ENCODE data around the gene SIPA1L2.

DNA sequence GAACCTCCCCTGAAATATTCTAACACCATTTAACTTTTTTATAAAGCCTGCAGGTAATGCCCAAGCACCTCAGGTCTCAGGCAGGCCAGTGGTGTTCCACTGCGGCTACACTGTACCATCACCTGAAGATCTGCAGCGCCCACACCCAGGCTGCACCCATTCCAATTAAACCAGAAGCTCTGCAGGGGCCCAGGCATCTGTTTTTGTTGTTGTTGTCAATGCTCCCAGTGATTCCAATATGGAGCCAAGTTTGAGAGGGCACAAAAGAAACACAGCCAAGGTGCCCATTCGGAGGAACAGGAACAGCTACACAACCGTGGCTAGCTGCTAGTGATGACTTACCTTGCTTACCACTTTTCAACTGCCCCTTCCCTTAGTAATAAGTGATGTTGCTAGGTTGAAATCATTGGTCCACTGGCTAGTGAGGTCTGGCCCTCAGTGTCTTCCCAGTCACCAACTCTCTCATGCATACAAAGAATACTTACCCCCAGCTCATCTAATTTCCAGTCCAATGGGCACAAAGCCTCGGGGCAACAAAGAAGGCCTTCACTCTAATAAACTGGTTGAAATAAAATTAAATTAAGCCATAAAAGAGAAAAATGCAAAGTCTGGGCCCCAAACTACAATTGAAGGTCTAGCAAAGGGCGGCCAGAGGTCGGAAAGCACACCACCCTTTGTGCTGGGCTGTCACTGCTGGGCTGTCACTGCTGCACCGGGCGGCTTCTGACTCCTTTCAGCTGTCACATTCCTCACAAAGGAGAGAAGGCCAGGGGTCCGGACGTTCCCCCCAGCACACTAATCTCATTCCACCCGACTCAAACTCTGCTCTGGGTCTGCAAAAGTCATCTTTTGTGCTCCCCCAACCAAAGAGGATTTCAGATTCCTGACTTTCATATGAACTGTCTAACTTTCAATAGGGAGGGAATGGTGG lies 34.9 kb downstream of the SIPA1L2 start:
- no peak for TF ChIP-seq CTCF (IDR thresholded peaks at IDR 0.05)
- TF ChIP-seq POLR2A (IDR thresholded peaks at IDR 0.05) = no peak
- TF ChIP-seq POLR2AphosphoS5 (IDR thresholded peaks at IDR 0.05) = no peak
